HepG2 (cell line): ENCODE results near the gene CITED4. TPM values are rescaled to one million over a fixed set of nuclear protein-coding genes. Genes with fewer than 3 reads are reported as not detected.

Source experiments
- DNMT1 ChIP-seq: sonication (generic); formaldehyde crosslinking; IDR thresholded peaks from 2 replicates; pipeline ENCODE4 v1.5.1; 2020; ENCODE audit warnings: mild to moderate bottlenecking, missing genetic modification reagents
- EED ChIP-seq: sonication (generic); formaldehyde crosslinking; IDR thresholded peaks from 2 replicates; pipeline ENCODE4 v1.5.0; 2020; ENCODE audit warnings: mild to moderate bottlenecking, missing genetic modification reagents
- ETV5 ChIP-seq: IDR thresholded peaks from 2 replicates; pipeline ENCODE4 v1.6.1; 2018; ENCODE audit warnings: missing biosample characterization, missing genetic modification reagents, inconsistent platforms, borderline replicate concordance
- HNF4G ChIP-seq, 2 experiments: sonication (generic) in 1 of 2; formaldehyde crosslinking in 1 of 2; IDR thresholded peaks; 2 replicates each; pipeline versions ENCODE4 v1.4.0 to v1.6.1; 2011 to 2020; ENCODE audit warnings: borderline replicate concordance in 2 of 2, low read depth in 2 of 2, mild to moderate bottlenecking in 2 of 2, low read length in 1 of 2, missing genetic modification reagents in 1 of 2, moderate library complexity in 1 of 2
- TCF7 ChIP-seq: sonication (generic); IDR thresholded peaks from 2 replicates; pipeline ENCODE4 v1.6.1; 2016; ENCODE audit warnings: antibody characterized with exemption, low read depth
- ZC3H13 ChIP-seq: sonication (generic); formaldehyde crosslinking; IDR thresholded peaks from 2 replicates; pipeline ENCODE4 v1.8.1; 2023; ENCODE audit warnings: mild to moderate bottlenecking, missing genetic modification reagents, moderate library complexity
- ZZZ3 ChIP-seq: sonication (generic); formaldehyde crosslinking; IDR thresholded peaks from 2 replicates; pipeline ENCODE4 v1.4.0; 2020; ENCODE audit warnings: missing genetic modification reagents, mild to moderate bottlenecking, borderline replicate concordance
- polyA plus RNA-seq, 8 experiments: library from polyadenylated mRNA; depleted of rRNA in 3 of 8; stranded (reverse) in 7 of 8; unstranded in 1 of 8; fragments of >200 nt; fragmentation: Illumina TruSeq in 4 of 8; extraction: Trizol in 4 of 8; gene quantifications; 2 replicates each; pipeline versions ENCODE4 v1.2.1 to v1.2.3, GENCODE V29; 2011 to 2016; ENCODE audit warnings: low read depth in 4 of 8, missing spikeins in 1 of 8, mixed read lengths in 1 of 8; ENCODE audit not compliant: insufficient read depth in 1 of 8
- total RNA-seq, 5 experiments: library from RNA; depleted of rRNA; stranded (reverse); fragments of >200 nt; fragmentation: Illumina TruSeq; extraction: Trizol; gene quantifications; 2 replicates each; pipeline ENCODE4 v1.2.3, GENCODE V29; 2016; ENCODE audit warnings: low read depth in 1 of 5
- TF ChIP-seq, protein P1 (sequence below): fragments of 450-650 bp; IDR thresholded peaks from 2 replicates; pipeline ENCODE4 v1.6.1; 2017
- TF ChIP-seq, protein P2 (sequence below): sonication (generic); formaldehyde crosslinking; IDR thresholded peaks from 2 replicates; pipeline ENCODE4 v1.8.0; 2022; ENCODE audit warnings: mild to moderate bottlenecking, missing genetic modification reagents; ENCODE audit not compliant: insufficient replicate concordance
- TF ChIP-seq, protein P3 (sequence below): sonication (generic); formaldehyde crosslinking; IDR thresholded peaks from 2 replicates; pipeline ENCODE4 v1.4.0; 2020; ENCODE audit warnings: mild to moderate bottlenecking, missing genetic modification reagents

CITED4 gene
- total and polyA plus RNA-seq, 2 of the 13 experiments (the other 11 are each of a cell fraction or from before 2014, with no cell fraction given) = 1.5 to 9.9 TPM

DNA sequence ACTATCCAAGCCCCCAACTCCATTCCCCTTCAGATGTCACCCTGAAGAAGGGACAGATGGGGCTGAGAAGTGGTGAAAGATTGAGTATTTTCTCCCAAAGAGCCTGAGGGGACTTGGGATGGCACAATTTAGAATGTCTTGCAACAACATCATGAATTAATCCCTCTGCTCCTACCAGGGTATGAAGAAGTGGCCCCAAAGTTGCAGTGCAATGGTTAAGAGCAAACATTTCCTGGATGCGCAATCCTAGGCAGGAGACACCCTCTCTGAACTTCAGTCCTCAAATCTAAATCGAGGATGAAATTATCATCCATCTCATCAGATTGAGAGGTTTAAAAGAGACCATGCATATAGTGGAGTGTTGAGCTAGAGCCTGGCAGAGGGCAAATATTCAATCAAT, 28.6 kb upstream of the CITED4 start (continued):
- TF ChIP-seq, protein P1, sequence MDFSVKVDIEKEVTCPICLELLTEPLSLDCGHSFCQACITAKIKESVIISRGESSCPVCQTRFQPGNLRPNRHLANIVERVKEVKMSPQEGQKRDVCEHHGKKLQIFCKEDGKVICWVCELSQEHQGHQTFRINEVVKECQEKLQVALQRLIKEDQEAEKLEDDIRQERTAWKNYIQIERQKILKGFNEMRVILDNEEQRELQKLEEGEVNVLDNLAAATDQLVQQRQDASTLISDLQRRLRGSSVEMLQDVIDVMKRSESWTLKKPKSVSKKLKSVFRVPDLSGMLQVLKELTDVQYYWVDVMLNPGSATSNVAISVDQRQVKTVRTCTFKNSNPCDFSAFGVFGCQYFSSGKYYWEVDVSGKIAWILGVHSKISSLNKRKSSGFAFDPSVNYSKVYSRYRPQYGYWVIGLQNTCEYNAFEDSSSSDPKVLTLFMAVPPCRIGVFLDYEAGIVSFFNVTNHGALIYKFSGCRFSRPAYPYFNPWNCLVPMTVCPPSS = no peak
- TF ChIP-seq ETV5 (CRISPR knock-in tag) = no peak
- no peak for TF ChIP-seq TCF7
- TF ChIP-seq, protein P2, sequence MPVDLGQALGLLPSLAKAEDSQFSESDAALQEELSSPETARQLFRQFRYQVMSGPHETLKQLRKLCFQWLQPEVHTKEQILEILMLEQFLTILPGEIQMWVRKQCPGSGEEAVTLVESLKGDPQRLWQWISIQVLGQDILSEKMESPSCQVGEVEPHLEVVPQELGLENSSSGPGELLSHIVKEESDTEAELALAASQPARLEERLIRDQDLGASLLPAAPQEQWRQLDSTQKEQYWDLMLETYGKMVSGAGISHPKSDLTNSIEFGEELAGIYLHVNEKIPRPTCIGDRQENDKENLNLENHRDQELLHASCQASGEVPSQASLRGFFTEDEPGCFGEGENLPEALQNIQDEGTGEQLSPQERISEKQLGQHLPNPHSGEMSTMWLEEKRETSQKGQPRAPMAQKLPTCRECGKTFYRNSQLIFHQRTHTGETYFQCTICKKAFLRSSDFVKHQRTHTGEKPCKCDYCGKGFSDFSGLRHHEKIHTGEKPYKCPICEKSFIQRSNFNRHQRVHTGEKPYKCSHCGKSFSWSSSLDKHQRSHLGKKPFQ (CRISPR knock-in tag) = no peak
- TF ChIP-seq, protein P3, sequence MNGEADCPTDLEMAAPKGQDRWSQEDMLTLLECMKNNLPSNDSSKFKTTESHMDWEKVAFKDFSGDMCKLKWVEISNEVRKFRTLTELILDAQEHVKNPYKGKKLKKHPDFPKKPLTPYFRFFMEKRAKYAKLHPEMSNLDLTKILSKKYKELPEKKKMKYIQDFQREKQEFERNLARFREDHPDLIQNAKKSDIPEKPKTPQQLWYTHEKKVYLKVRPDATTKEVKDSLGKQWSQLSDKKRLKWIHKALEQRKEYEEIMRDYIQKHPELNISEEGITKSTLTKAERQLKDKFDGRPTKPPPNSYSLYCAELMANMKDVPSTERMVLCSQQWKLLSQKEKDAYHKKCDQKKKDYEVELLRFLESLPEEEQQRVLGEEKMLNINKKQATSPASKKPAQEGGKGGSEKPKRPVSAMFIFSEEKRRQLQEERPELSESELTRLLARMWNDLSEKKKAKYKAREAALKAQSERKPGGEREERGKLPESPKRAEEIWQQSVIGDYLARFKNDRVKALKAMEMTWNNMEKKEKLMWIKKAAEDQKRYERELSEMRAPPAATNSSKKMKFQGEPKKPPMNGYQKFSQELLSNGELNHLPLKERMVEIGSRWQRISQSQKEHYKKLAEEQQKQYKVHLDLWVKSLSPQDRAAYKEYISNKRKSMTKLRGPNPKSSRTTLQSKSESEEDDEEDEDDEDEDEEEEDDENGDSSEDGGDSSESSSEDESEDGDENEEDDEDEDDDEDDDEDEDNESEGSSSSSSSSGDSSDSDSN (CRISPR knock-in tag) = no peak
- TF ChIP-seq ZZZ3 (CRISPR knock-in tag) = no peak
- TF ChIP-seq DNMT1 = no peak
- no peak for TF ChIP-seq EED
- no peak for TF ChIP-seq ZC3H13 (CRISPR knock-in tag)
- no peak for TF ChIP-seq HNF4G (IDR thresholded peaks at IDR 0.05; ENCODE audit: borderline replicate concordance, low read depth, low read length)
- TF ChIP-seq HNF4G (CRISPR knock-in tag; IDR thresholded peaks at IDR 0.05; ENCODE audit: borderline replicate concordance, low read depth) = no peak
